GM19438 (cell line): ENCODE data around the gene AP5Z1.

Source experiments
- ATAC-seq: cut with Tn5 transposase; IDR thresholded peaks from one replicate; pipeline ENCODE4 v1.9.1; 2021; ENCODE audit warnings: low read depth; ENCODE audit not compliant: unreplicated experiment

Gene AP5Z1

GRCh38 chr7:4817178-4817901 lies 41.9 kb downstream of the AP5Z1 start:
- no peak for ATAC-seq

GRCh38 chr7:4818000-4818794 lies 42.8 kb downstream of the AP5Z1 start:
- ATAC-seq: no peak

DNA sequence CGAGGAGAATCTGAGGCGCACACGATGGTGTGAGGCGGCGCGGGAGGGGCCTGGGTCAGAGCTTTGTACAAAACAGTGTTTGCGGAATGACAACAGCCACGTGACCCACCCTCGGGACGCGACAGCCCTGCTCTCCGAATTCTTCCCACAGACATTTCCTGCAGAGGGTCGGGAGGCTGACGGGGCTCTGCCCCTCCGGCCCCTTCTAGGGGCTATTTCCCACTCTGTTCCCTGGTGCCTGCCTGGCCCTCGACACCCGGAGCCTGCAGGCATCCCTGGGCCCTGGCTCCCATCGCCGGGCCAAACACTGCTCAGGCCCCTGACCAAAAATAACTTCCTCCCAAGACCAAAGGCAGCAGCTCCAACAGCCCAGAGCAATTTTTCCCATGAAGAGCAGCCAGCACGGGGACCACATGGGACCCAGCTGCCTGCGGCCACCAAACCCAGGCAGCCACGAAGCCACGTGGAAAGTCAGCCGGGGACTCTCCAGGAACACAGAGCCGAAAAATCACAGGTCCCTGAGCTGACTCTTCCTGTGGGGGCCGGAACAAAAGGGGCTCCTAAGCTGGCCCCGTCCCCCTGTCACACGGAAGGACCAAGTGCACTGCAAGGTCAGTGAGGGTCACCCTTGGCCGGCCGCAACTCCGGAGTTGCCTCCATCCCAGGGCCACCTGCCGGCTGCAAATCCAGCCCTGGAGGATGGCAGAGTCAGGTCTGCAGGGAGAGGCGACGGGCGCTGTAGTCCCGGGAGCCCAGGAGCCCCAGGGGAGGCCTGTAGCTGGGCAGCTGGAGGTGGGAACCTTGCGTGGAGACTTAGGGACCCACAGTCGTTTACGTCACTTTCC lies 44.4 kb downstream of the AP5Z1 start:
- no peak for ATAC-seq

GRCh38 chr7:4820405-4820966 lies 45.1 kb downstream of the AP5Z1 start:
- no peak for ATAC-seq

GRCh38 chr7:4820967-4821471 lies 45.6 kb downstream of the AP5Z1 start:
- ATAC-seq: no peak

GRCh38 chr7:4822677-4823076 lies 47.3 kb downstream of the AP5Z1 start:
- no peak for ATAC-seq

DNA sequence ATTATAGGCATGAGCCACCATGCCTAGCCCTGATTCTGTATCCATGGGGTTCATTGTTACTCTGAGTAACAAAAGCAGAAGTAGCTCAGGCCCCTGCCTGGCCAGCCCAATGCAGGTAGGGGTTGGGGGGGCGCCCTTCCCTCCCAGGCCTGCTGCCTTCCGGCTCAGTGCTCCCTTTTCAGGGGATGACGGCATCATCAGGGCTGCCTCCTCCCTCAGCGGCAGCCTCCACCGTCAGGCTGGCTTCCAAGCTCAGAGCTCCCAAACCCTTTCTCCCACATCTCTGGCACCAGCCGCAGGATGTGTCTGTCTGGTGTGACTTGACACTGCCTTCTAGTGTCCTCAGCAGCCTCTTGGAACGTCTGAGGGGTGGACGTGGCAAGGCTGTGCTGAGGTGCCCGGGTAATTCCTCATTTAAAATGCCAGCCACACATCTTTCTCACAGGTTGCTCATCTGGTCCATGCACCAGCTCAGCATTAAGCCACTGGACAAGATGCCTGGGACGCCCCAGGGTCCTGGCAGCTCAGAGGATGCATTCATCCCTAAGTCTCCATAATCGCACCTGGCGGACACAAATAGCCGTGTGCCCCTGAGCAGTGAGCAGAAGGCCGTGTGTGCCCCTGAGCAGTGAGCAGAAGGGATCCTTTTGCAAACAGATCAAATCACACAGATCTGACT lies 48.2 kb downstream of the AP5Z1 start:
- no peak for ATAC-seq

DNA sequence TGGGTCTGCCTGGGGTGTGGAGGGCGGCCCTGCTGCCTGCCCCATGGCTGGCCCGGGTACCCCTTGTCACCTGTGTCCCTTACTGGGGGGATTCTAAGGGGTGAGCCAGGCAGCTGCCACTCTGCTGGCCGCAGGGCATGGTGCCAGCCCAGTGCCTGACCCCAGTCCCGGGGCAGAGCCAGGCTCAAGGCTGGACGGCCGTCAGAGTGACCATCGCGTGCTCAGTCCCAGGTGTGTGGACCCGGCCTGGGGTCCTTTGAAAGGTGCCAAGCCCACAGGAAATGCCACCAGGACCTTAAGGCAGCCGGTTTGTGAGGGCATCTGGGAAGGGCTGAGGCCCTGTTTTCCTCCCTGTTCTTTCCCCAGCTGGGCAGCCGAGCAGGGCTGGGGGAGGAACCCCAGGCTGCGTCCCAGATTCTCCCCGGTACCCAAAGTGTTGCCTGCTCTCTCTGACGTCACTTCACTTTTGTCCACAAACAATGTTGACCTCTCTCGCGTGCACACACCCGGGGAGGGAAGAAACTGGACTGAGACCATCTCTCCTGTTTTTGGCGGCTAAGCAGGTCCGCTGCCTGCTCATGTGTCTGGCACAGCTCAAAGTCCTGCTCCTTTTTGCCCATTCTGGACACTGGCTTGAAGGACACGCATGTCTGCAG lies 48.8 kb downstream of the AP5Z1 start:
- ATAC-seq: no peak

- no peak for ATAC-seq
These were observed 49.7 kb downstream of the AP5Z1 start for GRCh38 chr7:4825081-4825480.

DNA sequence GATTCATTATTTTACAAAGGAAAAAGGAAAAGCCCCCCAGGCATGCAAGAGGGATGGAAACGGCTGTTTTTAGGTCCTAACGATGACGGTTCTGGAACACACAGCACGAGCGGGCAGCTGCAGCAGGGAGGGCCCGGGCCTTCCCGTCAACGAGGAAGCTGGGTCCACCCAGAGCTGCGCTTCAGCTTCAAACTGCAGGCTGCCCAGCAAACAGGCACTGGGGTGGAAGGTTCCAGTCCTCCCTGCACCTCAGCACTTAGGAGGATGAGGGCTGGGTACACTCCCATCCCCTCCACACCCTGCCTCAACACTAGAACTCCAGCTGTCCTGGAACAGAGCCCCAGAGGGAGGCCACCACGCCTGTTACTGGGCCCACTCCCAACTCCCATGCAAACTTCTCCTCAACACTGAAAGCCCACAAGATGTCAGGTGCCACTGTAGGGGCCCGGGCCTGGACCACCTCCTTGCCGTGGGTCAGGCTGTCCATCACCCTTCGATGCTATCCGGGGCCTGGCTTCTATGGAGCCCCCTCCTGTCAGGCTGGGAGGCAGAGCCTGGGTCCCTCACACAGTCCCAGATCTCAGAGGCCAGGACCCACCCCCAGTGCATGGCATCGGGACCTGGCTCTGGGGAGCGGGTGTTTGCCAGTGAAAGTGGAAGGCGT lies 53.4 kb downstream of the AP5Z1 start:
- no peak for ATAC-seq

DNA sequence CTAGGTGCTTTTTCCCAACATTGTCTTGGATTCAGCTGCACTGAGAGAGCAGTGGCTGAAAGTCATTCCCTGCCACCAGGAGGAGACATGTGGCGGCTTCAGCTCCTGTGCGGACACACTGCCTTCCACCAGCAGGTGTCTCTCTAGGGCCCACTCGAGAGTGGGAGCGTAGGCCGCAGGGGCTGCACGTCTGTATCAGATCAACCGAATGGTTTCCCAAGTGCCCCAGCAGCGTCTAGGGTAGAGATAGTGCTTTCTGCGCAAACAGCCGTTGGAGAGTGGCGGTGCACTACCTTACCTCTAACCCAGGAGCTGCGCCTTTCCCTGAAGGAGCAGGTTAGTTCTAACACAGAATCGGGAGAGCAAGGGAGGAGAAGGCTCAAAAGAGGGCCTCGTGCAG lies 54.8 kb downstream of the AP5Z1 start:
- no peak for ATAC-seq

DNA sequence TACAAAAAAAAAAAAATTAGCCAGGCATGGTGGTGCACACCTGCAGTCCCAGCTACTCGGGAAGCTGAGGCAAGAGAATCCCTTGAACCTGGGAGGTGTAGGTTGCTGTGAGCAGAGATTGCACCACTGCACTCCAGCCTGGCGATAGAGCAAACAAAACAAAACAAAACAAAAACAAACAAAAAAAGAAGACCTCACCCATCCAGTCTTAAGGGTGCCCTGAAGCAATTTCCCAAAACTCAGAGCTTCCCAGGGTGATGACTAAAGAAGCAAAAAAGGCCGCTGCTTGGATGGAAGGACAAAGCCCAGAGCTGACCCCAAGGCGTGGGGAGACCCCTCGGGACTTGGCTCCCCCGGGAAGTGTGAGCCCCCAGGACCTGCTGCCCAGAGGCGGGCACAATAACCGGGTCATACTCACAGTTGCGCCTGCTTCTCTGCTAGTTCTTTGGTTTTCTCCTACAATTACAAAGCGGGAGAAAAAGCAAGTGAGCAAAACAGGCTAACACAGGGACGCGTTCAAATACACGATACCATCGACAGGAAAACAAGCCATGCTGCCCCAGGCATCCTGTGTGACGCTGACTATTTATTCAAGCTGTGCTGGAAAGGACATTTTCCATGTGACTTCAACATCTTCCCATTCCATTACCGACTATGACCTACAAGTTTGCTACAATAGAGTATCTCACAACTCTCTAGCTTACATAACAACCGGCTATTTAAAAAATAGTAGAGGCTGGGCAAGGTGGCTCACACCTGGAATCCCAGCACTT lies 56.5 kb downstream of the AP5Z1 start:
- ATAC-seq: no peak

DNA sequence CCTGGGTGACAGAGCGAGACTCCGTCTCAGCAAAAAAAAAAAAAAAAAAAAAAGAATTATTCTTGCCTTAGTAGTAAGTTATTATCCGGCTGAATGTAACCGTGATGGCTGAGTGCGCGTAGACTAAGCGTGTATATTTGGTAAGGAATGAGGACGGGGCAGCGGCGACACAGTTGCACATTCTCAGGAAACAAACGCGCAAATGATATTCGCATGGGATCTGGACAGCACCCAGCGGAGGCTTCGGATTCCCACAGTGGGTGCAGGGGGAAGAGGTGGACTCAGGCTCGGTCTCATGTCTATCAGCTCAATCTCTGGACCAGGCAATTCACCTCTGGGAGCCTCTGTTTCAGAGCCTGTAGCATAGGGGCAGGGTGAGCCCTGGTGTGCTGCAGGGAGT lies 57.3 kb downstream of the AP5Z1 start:
- ATAC-seq: no peak

- ATAC-seq: no peak
These were observed 57.8 kb downstream of the AP5Z1 start for GRCh38 chr7:4833176-4833575.

GRCh38 chr7:4833691-4834600 lies 58.5 kb downstream of the AP5Z1 start:
- ATAC-seq: no peak

- ATAC-seq: no peak
These were observed 59.4 kb downstream of the AP5Z1 start for GRCh38 chr7:4834601-4835397.
